GM18517 (cell line): Measurements from ENCODE around the gene ICAM4.

ENCODE experiments used
- ATAC-seq: cut with Tn5 transposase; IDR thresholded peaks from one replicate; pipeline ENCODE4 v1.9.1; 2021; ENCODE audit warnings: mild to moderate bottlenecking, moderate library complexity; ENCODE audit not compliant: unreplicated experiment

ICAM4 gene

DNA sequence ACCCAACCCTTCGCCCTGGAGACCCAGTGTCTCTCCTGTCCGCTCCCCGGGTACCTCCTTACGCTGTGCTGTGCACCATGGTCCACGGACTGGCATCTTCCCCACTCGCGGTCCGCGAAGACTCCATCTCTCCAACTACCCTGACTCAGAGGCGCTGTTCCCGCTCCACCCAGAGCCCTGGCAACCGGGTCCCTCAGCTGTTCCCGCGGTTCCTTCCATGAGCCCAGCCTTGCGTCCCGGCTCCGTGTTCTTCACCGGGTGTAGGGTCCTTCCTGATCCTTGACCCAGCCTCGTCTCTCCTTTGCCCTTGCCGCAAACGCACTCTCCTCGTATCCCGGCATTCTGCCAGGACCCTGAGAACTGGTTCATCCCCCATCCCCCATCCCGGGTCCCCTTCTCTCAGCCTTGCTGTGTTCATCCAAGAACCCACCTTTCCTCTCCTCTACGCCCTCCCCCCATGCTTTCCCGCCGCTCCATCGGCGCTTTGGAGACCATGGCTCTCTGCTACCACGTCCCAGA, 3.7 kb downstream of the ICAM4 start:
- ATAC-seq, result no peak

DNA sequence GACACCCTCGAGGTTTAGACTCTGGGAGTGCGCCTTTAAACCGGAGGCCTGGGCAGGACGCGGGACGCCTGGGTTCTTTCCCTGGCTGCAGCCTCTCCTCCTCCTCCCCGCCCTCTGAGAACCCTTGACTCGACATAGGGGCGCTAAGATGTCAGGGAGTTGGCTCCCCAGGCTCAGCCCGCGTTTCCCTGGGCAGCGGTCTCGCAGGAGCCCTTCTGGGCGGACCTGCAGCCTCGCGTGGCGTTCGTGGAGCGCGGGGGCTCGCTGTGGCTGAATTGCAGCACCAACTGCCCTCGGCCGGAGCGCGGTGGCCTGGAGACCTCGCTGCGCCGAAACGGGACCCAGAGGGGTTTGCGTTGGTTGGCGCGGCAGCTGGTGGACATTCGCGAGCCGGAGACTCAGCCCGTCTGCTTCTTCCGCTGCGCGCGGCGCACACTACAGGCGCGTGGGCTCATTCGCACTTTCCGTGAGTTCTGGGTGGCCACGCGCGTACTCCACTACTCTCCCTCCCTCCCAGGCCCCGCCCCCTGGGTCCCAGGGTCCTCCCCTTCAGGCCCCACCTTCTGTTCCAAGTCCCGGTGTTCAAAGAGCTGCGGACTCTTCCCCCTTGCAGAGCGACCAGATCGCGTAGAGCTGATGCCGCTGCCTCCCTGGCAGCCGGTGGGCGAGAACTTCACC, 4.3 kb downstream of the ICAM4 start:
- no peak for ATAC-seq

DNA sequence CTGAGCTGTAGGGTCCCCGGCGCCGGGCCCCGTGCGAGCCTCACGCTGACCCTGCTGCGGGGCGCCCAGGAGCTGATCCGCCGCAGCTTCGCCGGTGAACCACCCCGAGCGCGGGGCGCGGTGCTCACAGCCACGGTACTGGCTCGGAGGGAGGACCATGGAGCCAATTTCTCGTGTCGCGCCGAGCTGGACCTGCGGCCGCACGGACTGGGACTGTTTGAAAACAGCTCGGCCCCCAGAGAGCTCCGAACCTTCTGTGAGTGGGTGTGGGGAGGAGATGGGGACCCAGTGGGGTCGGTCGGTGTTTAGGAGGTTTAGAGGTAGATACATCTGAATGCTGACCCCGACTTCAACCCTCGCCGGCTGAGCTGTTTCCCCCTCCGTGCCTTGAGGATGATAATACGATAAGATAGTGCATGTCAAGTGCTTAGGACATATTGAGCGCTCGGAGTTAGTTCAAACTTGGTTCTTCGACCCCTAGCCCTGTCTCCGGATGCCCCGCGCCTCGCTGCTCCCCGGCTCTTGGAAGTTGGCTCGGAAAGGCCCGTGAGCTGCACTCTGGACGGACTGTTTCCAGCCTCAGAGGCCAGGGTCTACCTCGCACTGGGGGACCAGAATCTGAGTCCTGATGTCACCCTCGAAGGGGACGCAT, 4.9 kb downstream of the ICAM4 start:
- no peak for ATAC-seq

DNA sequence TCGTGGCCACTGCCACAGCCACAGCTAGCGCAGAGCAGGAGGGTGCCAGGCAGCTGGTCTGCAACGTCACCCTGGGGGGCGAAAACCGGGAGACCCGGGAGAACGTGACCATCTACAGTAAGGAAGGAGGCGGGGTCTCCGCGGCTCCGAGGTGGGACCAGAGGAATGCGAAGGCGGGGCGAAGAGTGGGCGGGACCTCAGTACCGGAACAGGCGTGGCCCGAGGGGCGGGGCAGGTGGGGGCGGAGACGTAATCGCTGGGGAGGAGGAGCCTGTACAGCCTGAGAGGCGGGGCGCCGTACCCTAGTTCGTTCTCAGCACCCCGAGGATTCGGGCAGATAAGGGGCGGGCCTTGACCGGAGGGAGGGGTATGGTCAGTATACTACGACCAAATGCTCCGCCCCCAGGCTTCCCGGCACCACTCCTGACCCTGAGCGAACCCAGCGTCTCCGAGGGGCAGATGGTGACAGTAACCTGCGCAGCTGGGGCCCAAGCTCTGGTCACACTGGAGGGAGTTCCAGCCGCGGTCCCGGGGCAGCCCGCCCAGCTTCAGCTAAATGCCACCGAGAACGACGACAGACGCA, 5.5 kb downstream of the ICAM4 start:
- peak; percentile 39 for ATAC-seq

DNA sequence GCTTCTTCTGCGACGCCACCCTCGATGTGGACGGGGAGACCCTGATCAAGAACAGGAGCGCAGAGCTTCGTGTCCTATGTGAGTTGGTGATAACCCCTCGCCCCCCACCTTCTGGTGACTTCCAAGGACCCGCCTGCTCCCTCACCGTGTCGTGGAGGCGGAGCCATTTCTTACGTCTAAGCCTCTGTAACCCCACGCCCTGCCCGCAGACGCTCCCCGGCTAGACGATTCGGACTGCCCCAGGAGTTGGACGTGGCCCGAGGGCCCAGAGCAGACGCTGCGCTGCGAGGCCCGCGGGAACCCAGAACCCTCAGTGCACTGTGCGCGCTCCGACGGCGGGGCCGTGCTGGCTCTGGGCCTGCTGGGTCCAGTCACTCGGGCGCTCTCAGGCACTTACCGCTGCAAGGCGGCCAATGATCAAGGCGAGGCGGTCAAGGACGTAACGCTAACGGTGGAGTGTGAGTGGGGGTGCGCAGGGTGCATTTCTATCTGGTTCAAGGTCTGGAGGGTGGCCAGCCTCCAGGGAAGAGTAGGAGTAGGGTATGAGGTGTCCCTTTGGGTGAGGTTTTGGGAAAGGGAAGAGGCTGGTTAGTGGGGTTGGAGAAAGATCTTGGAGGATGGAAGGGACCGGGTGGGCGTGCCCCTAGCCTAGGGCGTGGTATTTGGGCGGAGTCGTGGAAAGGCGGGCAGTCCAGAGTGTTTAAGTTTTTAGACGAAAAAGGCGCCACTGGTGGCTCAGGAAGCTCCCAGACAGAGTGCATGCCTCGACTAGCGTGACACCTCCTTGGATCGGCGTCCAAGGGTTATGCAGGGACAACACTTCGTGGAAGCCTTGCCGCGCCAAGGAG, 6.3 kb downstream of the ICAM4 start:
- no peak for ATAC-seq

DNA sequence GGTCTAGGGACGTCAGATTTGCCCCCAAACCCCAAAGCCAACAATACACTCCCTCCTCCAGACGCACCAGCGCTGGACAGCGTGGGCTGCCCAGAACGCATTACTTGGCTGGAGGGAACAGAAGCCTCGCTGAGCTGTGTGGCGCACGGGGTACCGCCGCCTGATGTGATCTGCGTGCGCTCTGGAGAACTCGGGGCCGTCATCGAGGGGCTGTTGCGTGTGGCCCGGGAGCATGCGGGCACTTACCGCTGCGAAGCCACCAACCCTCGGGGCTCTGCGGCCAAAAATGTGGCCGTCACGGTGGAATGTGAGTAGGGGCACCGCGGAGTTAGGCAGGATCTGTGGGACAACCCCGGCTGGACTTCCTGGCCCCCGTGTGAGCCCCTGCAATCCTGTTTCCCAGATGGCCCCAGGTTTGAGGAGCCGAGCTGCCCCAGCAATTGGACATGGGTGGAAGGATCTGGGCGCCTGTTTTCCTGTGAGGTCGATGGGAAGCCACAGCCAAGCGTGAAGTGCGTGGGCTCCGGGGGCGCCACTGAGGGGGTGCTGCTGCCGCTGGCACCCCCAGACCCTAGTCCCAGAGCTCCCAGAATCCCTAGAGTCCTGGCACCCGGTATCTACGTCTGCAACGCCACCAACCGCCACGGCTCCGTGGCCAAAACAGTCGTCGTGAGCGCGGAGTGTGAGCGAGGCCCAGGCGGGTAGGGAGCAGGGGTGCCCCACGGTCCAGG, 7.0 kb downstream of the ICAM4 start:
- ATAC-seq, result no peak

DNA sequence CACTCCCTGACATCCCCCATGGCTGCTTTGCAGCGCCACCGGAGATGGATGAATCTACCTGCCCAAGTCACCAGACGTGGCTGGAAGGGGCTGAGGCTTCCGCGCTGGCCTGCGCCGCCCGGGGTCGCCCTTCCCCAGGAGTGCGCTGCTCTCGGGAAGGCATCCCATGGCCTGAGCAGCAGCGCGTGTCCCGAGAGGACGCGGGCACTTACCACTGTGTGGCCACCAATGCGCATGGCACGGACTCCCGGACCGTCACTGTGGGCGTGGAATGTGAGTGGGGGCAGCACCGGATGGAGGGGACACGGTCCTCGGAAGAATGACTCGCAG, 7.6 kb downstream of the ICAM4 start:
- ATAC-seq, result no peak

DNA sequence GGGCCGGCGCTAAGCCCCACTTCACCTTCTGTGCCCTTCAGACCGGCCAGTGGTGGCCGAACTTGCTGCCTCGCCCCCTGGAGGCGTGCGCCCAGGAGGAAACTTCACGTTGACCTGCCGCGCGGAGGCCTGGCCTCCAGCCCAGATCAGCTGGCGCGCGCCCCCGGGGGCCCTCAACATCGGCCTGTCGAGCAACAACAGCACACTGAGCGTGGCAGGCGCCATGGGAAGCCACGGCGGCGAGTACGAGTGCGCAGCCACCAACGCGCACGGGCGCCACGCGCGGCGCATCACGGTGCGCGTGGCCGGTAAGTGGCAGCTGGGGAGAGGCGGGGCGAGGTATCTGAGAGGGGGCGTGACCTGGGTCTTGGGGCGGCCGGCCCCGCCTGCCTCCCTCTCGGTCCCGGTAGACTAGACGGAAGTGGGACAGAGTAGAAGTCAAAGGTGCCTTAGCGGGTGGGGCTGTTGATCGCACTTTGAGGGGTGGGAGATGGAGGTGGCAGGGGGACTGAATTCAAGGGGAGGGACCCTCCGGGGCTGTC, 8.6 kb downstream of the ICAM4 start:
- no peak for ATAC-seq

DNA sequence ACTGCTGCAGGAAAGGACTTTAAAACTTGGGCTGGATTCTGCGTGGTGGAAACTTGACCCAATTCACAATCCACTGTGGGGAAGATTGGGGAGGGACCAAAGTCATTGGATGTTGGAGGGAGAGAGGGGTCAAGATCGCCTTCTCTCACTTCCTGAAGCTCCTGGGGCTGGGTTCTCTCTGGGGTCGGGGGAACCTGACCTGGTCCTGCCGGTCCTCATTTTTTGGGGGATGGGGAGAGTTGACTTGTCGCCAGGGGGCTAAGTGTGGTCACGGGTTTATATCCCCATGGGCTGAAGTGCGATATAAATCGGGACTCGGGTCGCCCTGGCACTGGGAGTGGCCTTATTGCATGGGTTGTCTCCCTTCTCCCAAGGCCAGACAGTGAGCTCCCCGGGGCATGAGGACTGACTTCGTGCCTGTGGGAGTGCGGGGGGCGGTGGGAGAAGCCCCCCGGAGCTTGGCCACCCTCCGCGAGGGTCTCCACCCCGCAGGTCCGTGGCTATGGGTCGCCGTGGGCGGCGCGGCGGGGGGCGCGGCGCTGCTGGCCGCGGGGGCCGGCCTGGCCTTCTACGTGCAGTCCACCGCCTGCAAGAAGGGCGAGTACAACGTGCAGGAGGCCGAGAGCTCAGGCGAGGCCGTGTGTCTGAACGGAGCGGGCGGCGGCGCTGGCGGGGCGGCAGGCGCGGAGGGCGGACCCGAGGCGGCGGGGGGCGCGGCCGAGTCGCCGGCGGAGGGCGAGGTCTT, 9.3 kb downstream of the ICAM4 start:
- ATAC-seq, result no peak

DNA sequence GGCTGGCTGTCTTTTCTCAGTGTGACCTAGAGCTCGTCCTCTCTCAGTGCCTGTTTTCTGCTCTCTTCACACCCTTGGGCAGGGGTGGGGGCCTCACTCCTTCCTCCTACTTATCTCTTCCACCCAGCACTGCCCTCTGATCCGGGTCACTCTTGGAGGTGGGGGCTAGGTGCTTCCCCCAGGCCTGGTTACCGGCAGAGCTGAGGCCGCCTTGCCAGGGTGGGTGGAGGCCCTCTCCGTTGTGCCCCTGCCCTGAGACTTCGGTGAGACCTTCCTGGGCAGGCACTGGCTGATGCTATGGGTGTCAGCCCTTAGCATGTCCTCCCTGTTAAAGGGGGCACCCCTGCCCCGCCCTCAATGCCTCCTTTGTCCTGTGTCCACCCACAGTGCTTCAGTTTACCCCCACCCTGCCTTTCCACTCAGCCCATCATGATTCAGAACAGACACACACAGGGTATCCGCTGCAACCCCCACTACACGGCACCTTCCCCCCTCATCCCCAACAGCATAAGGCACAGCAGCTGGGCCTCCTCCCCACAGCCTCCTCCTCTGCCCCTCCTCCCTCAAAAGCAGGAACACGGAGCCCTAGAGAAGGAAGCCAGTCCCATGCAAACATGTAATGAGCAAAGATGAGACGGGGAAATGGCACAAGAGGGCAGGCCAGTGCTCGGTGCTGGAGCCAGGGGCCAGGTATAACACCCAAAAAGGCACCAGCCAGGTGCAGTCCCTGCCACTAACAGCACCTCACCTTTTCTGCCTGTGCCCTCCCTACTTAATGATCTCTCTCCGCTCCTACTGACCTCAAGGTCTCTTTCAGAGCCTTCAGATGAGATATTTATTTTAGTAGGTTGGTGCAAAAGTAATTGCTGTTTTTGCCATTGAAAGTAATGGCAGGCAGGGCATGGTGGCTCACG, 13.0 kb downstream of the ICAM4 start:
- no peak for ATAC-seq

DNA sequence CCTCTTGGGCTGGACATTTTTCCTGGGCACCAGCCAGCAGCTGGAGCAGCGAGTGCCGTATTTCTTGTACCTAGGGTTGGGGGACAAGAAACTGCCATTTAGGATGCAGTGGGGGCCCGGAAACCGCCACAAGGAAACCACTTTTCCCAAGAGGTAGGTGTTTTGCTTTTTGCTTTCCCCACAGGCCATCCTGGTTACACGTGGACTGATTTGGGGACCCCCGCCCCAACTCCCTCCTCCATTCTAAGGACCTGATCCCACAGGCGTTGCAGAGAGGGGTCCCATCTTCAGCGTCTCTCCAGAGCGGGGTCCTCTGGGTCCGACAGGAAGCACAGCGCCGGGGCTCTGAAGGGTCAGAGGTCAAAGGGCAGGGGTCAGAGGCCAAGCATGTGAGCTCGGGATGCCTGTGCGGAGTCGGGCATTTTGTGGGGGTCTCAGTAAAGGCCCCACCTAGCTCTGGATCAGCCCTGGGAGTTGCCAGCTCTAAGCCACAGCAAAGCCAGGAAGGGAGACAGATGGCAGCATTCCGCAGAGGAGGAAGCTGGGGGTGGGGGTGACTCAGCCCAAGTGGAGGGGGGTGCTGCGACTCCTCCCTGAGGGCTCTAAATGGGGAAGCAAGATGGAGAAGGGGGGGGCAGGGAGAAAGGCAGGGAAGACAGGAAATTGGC, 18.5 kb downstream of the ICAM4 start:
- ATAC-seq, result no peak

DNA sequence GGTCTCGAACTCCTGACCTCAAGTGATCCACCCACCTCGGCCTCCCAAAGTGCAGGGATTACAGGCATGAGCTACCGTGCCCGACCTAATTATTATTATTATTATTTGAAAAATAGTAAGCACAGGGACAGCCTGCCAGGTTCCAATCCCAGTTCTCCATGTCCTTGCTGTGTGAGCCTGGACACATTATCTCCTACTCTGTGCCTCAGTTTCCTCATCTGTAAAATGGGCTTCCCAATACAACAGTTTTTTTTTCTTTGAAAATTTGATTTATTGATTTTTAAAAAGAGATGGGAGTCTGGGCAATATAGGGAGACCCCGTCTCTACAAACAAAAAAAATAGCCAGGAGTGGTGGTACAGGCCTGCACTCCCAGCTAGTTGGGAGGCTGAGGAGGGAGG, 19.6 kb downstream of the ICAM4 start:
- no peak for ATAC-seq

DNA sequence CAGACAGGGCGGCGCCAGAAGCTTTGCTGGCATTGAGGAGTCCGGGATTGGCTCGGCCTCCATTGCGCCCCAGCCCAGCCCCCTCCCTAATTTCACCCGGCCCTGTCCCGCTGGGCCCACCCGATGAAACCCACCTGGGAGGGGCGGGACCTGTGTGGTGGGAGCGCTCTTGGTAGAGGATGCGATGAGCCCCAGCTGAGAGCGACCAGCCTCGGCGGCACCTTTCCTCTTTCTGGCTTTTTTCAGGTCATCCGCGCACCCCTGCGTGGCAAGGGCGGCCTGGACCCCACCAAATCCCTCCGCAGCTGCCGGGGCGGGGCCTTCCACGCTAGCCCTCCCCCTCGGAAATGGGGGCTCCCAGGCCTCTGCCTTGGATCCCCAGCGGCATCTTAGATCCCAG, 22.7 kb downstream of the ICAM4 start, which contains the start of gene ZGLP1:
Gene ZGLP1 (minus strand): TSS at position 393 of the 400 bp plus-strand sequence.
- ATAC-seq, result no peak

DNA sequence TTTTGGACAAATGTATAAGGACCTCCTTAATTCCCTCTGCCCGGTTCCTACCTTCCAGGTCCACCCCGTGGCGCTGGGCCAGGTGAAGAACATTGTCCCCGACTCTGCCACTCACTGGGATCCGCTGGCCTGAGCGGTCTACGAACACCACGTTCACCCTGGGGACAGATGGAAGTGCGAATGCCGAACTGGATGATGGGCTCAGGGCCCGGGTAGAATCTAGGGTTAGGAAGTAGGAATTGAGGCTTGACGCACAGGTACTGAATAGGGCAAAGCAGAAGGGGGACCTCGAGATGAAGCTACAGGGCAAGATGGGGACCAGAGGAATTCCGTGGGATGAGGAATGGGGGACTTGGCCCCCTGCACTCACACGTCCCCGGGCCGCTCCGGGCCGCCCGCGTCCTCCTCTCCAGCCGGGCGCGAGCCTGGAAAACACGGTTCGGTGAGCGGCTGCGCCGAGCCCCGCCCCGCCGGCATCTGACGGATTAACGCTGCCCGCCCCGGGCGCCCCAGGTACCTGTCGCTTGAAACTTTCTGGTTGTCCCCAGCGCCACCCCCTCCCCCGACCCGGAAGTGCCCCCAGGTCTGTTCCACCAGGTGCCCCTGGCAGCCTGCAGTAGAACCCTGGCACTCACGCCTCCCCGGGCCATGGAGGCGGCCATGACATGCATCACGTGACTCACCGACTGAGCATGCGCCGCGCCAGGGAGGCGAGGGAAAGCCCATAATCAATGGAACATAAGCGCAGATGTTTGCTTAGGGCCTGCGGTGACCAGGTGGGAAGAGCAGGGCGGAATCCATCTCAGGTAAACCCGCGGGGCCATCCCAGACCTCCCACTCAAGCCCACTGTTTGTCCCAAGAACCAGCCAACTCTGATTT, 28.8 kb downstream of the ICAM4 start, which contains the start of gene FDX2:
Gene FDX2 (minus strand): TSS at position 681 of the 880 bp plus-strand sequence. CDS start 19 bp downstream, at position 662.
- ATAC-seq, result no peak

DNA sequence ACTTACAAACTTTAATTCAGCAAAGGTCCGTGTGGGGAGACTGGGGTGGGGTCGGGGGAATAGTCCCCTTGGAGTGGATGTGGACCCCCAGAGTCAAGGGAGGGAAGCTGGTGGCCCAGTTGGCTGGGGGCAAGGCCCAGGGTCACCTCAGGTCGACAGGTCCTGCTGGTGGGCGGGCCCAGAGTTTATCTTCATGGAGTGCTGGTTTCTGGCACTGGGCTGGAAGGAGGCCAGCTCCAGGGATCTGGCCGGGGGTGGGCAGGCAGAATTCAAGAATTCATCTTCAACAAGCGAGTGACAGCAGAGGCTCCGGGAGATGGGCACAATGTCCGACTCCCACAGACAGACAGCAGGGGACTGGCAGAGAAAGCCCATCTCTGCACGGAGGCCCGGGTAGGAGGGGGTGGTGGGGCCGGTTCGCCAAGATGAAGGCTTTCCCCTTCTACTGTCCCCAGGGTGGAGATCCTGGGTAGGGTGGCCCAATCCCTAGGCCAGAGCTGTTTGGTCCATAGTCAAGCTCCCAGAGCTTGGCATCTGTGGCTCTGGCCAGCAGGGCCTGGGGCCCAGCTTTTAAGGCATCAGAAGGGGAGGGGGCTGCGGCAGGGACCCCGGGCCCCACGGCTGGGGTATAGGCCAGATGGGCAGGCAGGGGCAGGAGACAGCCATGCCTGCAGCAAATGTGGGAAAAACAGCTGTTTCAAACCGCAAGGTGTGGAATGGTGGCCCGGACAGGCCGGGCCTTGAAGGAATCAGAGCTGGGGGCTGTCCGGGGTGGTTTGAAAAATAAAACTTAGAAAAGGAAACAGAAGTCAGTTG, 29.7 kb downstream of the ICAM4 start:
- ATAC-seq, result no peak
